ENCODE data around the gene KCNMA1. TPM values are rescaled to one million over a fixed set of nuclear protein-coding genes. Genes with fewer than 3 reads are reported as not detected.

Gene KCNMA1
- total and polyA plus RNA-seq, 9 of the 15 experiments (the other 6 are each of a cell fraction or from before 2014, with no cell fraction given) = 0.01 to 0.95 (median 0.15) TPM; not detected in 4

- CTCF ChIA-PET (ENCODE audit: low intra/inter-chr PET ratio) = no interaction called here
- H3K4me2 ChIP-seq (ENCODE audit: insufficient read depth, low read length) = no peak overlapping the region
- DNase-seq (ENCODE audit: extremely low read depth in 1 of 4, low spot score in 3 of 4) (no peak), FAIRE-seq (no peak), ATAC-seq (no peak)
- H4K20me1 ChIP-seq (replicated peaks; ENCODE audit: control insufficient read depth, insufficient read depth, low read length) = no peaks in the 10 kb centered on the region
- H3K9me1 ChIP-seq (ENCODE audit: control insufficient read depth, insufficient read depth, low read length) = no peaks in the 10 kb centered on the region
- H3K9ac ChIP-seq (ENCODE audit: insufficient read depth in 1 of 2, low read depth in 2 of 2, low read length in 2 of 2) = no peak overlapping the region
- H3K27ac ChIP-seq (ENCODE audit: extremely low read depth, low read depth, low read length) = no peak overlapping the region
- TF ChIP-seq RUNX1 (IDR thresholded peaks at IDR 0.05; ENCODE audit: low read depth) = no peak
- no peak for TF ChIP-seq HDAC2 (IDR thresholded peaks at IDR 0.05)
- TF ChIP-seq CBX1 (IDR thresholded peaks at IDR 0.05; ENCODE audit: low read depth) = no peak
- TF ChIP-seq FOXA3 (CRISPR knock-in tag; conservative IDR thresholded peaks at IDR 0.05 in 1 of 2, IDR thresholded peaks at IDR 0.05 in 1 of 2) = no peak
- no peak for TF ChIP-seq CREM (IDR thresholded peaks at IDR 0.05; ENCODE audit: low read depth)
- TF ChIP-seq NFIC (IDR thresholded peaks at IDR 0.05) = no peak
- no peak for TF ChIP-seq KLF13 (tag; IDR thresholded peaks at IDR 0.05; ENCODE audit: borderline replicate concordance, low read depth)
- TF ChIP-seq ZNF124 (CRISPR knock-in tag; IDR thresholded peaks at IDR 0.05) = no peak
- H3K27me3 ChIP-seq (ENCODE audit: control insufficient read depth in 2 of 2, insufficient read depth in 2 of 2, low read length in 2 of 2) = peaks cover 0 to 3% of the 10 kb centered on the region in 2 experiments; a peak in 1 of 5 replicates
- H3K36me3 ChIP-seq (ENCODE audit: control insufficient read depth, insufficient read depth, low read length) = no peaks in the 10 kb centered on the region
- 1% methylated on average over 4 of the region's 4 CpGs for WGBS (ENCODE audit: insufficient coverage, low coverage, missing lambda C conversion rate)
- H3K4me1 ChIP-seq (replicated peaks in 1 of 2; ENCODE audit: control insufficient read depth in 2 of 2, insufficient read depth in 2 of 2, low read length in 2 of 2) = no peaks in the 10 kb centered on the region
- in situ Hi-C loops (cut with MboI) = no loop called here
- intact Hi-C loops (cut with micrococcal nuclease) = no loop called here
- no peaks in the 10 kb centered on the region for H3K9me3 ChIP-seq (replicated peaks; ENCODE audit: control insufficient read depth, insufficient read depth, low read depth, low read length)
- no peak overlapping the region for H2AFZ ChIP-seq (ENCODE audit: low read depth, low read length)
- POLR2A ChIA-PET = no interaction called here
- no peaks in the 10 kb centered on the region for H3K79me2 ChIP-seq (ENCODE audit: control insufficient read depth, insufficient read depth, low read length)
- no peak overlapping the region for H3K4me3 ChIP-seq
- no TSS peak for BruUV-seq (replicated peaks)
Measured at GRCh38 chr10:77085344-77085743, 552.3 kb downstream of the KCNMA1 start.
